ENCODE data around the gene SCLY.

- TF ChIP-seq, protein P1, sequence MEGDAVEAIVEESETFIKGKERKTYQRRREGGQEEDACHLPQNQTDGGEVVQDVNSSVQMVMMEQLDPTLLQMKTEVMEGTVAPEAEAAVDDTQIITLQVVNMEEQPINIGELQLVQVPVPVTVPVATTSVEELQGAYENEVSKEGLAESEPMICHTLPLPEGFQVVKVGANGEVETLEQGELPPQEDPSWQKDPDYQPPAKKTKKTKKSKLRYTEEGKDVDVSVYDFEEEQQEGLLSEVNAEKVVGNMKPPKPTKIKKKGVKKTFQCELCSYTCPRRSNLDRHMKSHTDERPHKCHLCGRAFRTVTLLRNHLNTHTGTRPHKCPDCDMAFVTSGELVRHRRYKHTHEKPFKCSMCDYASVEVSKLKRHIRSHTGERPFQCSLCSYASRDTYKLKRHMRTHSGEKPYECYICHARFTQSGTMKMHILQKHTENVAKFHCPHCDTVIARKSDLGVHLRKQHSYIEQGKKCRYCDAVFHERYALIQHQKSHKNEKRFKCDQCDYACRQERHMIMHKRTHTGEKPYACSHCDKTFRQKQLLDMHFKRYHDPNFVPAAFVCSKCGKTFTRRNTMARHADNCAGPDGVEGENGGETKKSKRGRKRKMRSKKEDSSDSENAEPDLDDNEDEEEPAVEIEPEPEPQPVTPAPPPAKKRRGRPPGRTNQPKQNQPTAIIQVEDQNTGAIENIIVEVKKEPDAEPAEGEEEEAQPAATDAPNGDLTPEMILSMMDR (IDR thresholded peaks at IDR 0.05 in 8 of 11, conservative IDR thresholded peaks at IDR 0.05 in 3 of 11) = no peak
- no peak for TF ChIP-seq POLR2AphosphoS5 (IDR thresholded peaks at IDR 0.05)
- TF ChIP-seq POLR2A (IDR thresholded peaks at IDR 0.05) = no peak
Measured at GRCh38 chr2:238121511-238122286, 60.9 kb downstream of the SCLY start.

Measured in spleen (tissue), 7 donors.